ENCODE measurements around the gene HMCES. TPM values are rescaled to one million over a fixed set of nuclear protein-coding genes. Genes with fewer than 3 reads are reported as not detected.
"Not testable (repeated sequence)": the region's sequence is repeated elsewhere in the genome, so short reads cannot be mapped to it uniquely, and the experiment has no call there.

The HMCES gene
- total RNA-seq, 1 donor from 2014 or later, result 17.0 TPM

DNA sequence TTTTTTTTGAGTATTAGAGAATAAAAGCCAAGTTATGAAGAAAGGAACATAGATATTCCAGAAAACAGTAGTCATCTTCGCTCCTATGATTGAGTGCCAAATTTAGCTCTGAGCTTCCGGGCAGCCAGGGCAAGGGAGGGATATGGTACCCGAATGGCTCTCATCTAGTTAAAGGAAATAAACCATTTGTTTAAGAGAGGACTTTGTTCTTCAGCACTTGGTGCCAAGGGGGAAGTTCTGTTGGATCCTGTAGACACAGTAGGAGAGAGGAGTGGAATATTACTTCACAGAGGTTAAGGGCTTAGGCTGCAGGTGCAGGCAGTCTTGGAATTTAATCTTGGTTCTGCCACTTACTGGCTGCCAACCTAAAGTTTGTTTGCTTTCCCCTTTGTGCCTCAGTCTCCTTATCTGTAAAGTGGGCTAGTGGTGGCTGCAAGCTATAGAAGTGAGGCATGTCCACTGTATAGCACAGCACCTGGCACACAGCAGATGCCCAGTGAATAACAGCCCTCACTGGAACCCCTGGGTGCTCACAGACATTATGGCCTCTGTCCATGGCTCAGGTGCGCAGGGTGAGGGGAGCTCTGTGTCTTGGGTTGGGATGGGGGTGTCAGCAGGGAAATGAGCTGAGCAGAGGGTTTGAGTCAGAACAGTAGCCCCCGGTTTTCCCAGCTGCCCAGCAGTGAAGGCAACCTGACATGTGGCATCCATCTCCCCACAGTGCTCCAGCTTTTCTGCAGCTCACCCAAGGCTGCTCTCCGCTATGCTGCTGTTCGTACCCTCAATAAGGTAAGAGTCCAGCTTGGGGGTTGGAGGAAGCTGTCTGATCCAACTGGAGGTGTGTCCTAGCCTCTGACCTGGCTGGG is 18.8 kb upstream of the HMCES start:
- no peak for DNase-seq

- DNase-seq, result no peak
Observed at GRCh38 chr3:129260606-129261005, 18.1 kb upstream of the HMCES start.

GRCh38 chr3:129261894-129262293 is 16.8 kb upstream of the HMCES start:
- DNase-seq, result no peak

DNA sequence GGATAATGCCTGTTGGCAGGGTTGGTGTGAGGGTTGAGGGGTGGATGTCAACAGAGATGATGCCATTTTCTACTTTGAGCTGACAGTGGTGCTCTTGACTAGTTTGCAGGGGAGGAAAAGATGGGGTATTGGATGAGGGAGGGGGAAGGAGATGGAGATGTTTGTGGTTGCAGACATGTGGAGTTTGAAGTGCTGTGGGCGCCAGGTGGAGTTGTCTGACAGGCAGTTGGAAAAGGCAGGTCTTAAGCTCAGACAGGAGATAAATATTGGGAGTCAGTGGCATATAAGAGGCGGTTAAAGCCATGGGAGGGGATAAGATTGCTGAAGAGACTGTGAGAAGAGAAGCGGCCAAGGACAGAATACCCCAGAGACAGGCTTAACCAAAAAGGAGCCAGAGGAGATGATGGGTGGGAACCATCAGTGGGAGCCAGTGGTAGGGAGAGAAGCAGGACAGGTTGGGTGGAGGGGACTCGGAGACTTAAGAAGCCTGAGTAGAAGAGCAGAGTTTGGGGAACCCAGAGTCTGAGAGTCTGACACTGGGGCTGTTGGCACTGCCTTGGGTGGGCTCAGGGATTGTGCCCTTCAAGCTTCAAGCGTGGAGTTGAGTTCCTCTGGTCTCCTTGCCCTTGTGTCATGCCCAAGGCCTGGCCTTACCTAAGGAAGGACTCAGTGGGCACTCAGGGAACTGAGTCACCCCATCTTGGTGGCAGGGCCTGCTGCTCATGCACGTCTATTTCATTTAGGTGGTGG is 15.3 kb upstream of the HMCES start:
- no peak for DNase-seq

DNA sequence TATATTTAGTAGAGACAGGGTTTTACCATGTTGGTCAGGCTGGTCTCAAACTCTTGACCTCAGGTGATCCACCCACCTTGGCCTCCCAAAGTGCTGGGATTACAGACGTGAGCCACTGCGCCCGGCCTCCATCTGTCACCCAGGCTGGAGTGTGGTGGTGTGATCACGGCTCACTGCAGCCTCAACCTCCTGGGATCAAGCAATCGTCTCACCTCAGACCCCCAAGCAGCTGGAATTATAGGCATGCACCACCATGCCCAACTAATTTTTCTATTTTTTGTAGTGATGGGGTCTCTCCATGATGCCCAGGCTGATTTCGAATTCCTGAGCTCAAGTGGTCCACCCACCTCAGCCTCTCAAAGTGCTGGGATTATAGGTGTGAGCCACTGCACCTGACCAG is 13.7 kb upstream of the HMCES start:
- not testable (repeated sequence) for DNase-seq

GRCh38 chr3:129266651-129267050 is 12.0 kb upstream of the HMCES start:
- DNase-seq, result no peak

DNA sequence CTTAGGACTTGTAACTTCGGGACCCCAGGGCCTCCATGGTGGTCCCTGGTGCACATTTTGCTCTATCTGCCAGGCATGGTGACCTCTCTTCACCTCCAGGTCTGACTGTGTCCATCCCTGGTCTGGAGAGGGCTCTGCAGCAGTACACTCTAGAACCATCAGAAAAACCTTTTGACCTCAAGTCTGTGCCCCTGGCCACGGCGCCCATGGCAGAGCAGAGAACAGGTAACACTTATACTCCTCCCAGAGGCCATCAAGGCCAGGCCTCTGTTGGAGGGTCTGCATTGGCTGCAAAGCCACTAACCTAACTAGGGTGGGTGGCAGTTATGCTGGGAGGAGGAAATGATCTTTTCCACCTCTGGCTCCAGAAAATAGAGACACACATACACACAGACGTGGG is 10.3 kb upstream of the HMCES start:
- DNase-seq, result no peak

DNA sequence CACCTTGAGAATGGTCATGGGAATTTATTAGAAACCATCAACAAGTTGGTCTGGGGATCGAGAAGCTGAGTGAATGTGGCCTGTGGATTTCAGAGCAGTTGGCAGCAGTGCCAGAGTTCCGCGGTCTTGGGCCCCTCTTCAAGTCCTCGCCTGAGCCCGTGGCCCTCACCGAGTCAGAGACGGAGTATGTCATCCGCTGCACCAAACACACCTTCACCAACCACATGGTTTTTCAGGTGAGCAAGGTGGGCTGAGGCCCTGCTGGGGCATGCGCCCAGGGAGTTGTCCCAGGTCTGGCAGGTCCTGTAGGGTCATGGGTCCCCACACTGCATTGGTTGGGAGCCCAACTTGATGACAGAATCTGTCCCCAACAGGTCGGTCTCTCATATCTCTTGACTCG is 7.0 kb upstream of the HMCES start:
- DNase-seq, result no peak

GRCh38 chr3:129276385-129276784 is 2.3 kb upstream of the HMCES start:
- no peak for DNase-seq

DNA sequence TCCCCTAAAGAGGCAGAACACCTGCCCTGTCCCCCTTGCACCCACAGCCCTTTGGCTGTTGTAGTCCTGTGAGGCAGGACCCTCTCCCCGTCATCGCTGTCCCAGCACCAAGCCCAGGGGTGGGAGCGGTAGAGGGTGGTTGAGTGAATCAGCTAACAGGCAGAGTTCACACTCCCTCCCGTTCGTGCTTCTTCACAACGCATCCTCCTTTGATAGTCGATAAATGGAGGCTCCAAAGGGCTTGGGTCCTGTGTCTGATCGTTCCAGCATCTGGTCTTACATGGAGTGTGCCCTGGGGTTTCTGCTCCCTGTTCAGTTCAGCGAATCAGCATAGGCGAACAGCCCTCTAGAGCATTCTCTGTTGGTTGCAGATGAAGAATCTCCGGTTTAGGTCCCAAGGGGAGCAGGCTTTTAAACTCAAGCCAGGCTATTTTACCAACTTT is 820 bp upstream of the HMCES start:
- DNase-seq, result no peak

GRCh38 chr3:129278966-129279906 is 566 bp downstream of the HMCES start:
- peak; percentile 5 for DNase-seq

DNA sequence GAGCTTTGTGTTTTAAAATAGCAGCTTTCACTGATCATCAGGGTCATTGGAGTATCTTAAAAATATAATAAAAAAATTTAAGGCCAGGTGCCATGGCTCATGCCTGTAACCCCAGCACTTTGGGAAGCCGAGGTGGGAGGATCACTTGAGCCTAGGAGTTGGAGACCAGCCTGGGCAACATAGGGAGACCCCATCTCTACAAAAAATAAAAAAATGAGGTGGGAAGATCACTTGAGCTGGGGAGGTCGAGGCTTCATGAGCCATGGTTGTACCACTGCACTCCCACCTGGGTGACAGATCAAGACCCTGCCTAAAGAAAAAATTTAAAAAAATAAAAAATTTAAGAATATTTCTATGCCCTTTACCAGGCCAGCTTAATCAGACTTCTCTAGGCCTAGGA is 1.5 kb downstream of the HMCES start:
- DNase-seq, result no peak

DNA sequence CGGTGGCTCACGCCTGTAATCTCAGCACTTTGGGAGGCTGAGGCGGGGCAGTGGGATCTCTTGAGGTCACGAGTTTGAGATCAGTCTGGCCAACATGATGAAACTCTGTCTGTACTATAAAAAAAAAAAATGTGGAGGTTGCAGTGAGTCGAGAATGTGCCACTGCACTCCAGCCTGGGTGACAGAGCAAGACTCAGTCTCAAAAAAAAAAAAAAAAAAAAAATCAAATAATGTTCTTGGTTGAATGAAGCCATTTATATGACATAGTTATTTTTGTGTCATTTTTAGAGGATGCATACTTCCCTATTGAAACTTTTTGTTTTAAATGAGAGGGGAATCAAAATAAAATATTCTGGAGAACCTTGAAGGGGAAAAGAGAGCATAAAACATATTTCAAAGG is 3.1 kb downstream of the HMCES start:
- DNase-seq, result no peak

DNA sequence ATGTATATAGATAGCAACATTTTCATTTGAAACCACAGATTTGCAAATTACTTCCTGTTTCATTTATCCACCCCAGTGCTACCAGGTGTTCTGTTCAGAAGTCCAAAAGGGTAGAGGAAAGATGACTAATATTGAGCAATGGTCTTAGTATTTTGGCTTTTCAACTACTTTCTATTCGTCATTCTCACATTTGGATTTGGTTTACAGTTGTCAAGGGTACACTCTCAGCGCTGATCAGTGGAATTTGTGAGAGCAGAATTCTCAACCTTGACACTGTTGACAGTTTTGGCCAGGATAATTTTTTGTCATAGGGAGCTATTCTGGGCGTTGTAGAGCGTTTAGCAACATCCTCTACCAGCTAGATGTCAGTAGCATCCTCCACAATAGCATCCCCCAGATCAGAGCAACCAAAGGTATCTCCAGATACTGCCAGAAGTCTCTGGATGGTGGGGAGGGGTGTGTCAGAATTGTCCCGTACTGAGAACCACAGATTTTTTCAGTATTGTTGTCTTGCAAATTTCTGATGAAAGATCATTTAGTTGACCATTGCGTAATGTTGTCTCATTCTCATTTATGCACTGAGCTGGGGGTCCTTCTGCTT is 4.2 kb downstream of the HMCES start:
- DNase-seq, result no peak

DNA sequence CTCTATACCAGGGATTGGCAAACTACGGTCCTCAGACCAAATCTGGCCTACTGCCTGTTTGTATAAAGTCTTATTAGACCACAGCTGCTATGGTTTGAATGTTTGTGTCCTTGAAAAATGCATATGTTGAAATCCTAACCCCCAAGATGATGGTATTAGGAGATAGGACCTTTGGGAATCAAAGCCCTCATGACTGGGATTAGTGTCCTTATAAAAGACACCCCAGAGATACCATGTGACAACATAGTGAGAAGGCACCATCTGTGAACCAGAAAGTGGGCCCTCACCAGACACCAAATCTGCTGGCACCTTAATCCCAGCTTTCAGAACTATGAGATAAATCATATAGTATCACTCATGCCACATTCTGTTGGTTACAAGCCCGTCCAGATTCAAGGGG is 7.4 kb downstream of the HMCES start:
- DNase-seq, result no peak

DNA sequence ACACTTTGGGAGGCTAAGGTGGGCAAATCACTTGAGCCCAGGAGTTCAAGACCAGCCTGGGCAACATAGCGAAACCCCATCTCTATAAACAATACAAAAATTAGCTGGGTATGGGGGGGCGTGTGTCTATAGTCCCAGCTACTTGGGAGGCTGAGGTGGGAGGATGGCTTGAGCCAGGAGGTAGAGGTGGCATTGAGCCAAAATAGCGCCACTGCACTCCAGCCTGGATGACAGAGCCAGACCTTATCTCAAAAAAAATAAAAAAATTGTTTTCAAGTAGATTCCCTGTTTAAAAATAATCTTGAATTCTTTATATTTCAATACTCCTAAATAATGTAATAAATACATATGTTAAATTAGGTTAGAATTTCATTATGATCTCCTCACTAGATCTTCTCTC is 9.8 kb downstream of the HMCES start:
- no peak for DNase-seq

- no peak for DNase-seq
Observed at GRCh38 chr3:129289201-129289921, 10.7 kb downstream of the HMCES start.

- DNase-seq, result no peak
Observed at GRCh38 chr3:129291236-129291886, 12.7 kb downstream of the HMCES start.

DNA sequence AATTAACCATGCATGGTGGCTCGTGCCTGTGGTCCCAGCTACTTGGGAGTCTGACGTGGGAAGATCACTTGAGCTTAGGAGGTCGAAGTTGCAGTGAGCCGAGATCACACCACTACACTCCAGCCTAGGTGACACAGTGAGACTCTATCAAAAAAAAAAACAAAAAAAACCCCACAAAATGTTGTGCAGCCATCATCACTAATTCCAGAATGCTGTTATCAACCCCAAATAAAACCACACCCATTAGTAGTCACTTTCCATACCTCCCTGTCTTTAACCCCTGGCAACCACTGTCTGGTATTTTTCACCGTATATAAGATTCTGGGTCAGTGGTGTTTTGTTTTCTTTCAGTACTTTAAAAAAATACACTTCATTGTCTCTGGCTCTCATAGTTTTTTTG is 16.6 kb downstream of the HMCES start:
- no peak for DNase-seq

GRCh38 chr3:129304146-129304961 is 25.7 kb downstream of the HMCES start:
- DNase-seq, result no peak

All from occipital lobe (tissue), 2 donors.